Measurements from ENCODE around the gene RBBP5.
A peak's percentile ranks its signal among the peaks of the same experiment; 100 is the strongest.

RBBP5 gene

GRCh38 chr1:205066141-205066818 lies 55.5 kb downstream of the RBBP5 start:
- H3K4me1 ChIP-seq: no peaks in the 10 kb centered on the region
- no peaks in the 10 kb centered on the region for H3K36me3 ChIP-seq
- DNase-seq: peak; percentile 42
- no peaks in the 10 kb centered on the region for H3K27me3 ChIP-seq
- TF ChIP-seq, protein P1, sequence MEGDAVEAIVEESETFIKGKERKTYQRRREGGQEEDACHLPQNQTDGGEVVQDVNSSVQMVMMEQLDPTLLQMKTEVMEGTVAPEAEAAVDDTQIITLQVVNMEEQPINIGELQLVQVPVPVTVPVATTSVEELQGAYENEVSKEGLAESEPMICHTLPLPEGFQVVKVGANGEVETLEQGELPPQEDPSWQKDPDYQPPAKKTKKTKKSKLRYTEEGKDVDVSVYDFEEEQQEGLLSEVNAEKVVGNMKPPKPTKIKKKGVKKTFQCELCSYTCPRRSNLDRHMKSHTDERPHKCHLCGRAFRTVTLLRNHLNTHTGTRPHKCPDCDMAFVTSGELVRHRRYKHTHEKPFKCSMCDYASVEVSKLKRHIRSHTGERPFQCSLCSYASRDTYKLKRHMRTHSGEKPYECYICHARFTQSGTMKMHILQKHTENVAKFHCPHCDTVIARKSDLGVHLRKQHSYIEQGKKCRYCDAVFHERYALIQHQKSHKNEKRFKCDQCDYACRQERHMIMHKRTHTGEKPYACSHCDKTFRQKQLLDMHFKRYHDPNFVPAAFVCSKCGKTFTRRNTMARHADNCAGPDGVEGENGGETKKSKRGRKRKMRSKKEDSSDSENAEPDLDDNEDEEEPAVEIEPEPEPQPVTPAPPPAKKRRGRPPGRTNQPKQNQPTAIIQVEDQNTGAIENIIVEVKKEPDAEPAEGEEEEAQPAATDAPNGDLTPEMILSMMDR (IDR thresholded peaks at IDR 0.05; ENCODE audit: low read depth, low read length): peak; percentile 32; the same call in 1 of the 2 replicates
- no peaks in the 10 kb centered on the region for H3K9me3 ChIP-seq
- no peak overlapping the region for H3K4me3 ChIP-seq (ENCODE audit: low read depth, low read length)

- H3K4me3 ChIP-seq (ENCODE audit: low read depth, low read length): no peak overlapping the region
- no peaks in the 10 kb centered on the region for H3K4me1 ChIP-seq
- no peak for DNase-seq
- no peaks in the 10 kb centered on the region for H3K36me3 ChIP-seq
- TF ChIP-seq, protein P1 (IDR thresholded peaks at IDR 0.05; ENCODE audit: low read depth, low read length): no peak
- H3K9me3 ChIP-seq: no peaks in the 10 kb centered on the region
- H3K27me3 ChIP-seq: no peaks in the 10 kb centered on the region
These were observed 56.1 kb downstream of the RBBP5 start for GRCh38 chr1:205065666-205066065.

- Histone ChIP-seq H3K4me3 (ENCODE audit: low read depth, low read length) (no peak overlapping the region), H3K27me3 (no peaks in the 10 kb centered on the region), H3K4me1 (no peaks in the 10 kb centered on the region), H3K36me3 (no peaks in the 10 kb centered on the region), H3K9me3 (no peaks in the 10 kb centered on the region)
- TF ChIP-seq, protein P1 (IDR thresholded peaks at IDR 0.05; ENCODE audit: low read depth, low read length): no peak
- no peak for DNase-seq
These were observed 56.9 kb downstream of the RBBP5 start for GRCh38 chr1:205064741-205065316.

- Histone ChIP-seq H3K36me3 (no peaks in the 10 kb centered on the region), H3K4me1 (no peaks in the 10 kb centered on the region), H3K27me3 (no peaks in the 10 kb centered on the region), H3K9me3 (no peaks in the 10 kb centered on the region), H3K4me3 (ENCODE audit: low read depth, low read length) (no peak overlapping the region)
- TF ChIP-seq, protein P1 (IDR thresholded peaks at IDR 0.05; ENCODE audit: low read depth, low read length): no peak
- no peak for DNase-seq
These were observed 57.5 kb downstream of the RBBP5 start for GRCh38 chr1:205064301-205064700.

- Histone ChIP-seq H3K36me3 (no peaks in the 10 kb centered on the region), H3K4me1 (no peaks in the 10 kb centered on the region), H3K9me3 (no peaks in the 10 kb centered on the region), H3K4me3 (ENCODE audit: low read depth, low read length) (no peak overlapping the region), H3K27me3 (no peaks in the 10 kb centered on the region)
- TF ChIP-seq, protein P1 (IDR thresholded peaks at IDR 0.05; ENCODE audit: low read depth, low read length): no peak
- DNase-seq: no peak
These were observed 58.9 kb downstream of the RBBP5 start for GRCh38 chr1:205062895-205063294.

- TF ChIP-seq, protein P1 (IDR thresholded peaks at IDR 0.05; ENCODE audit: low read depth, low read length): no peak
- no peak overlapping the region for H3K4me3 ChIP-seq (ENCODE audit: low read depth, low read length)
- no peaks in the 10 kb centered on the region for H3K36me3 ChIP-seq
- H3K4me1 ChIP-seq: no peaks in the 10 kb centered on the region
- DNase-seq: no peak
- H3K9me3 ChIP-seq: no peaks in the 10 kb centered on the region
- no peaks in the 10 kb centered on the region for H3K27me3 ChIP-seq
These were observed 59.5 kb downstream of the RBBP5 start for GRCh38 chr1:205062319-205062718.
